SK-N-SH (cell line): ENCODE results near the gene RBM34.

ENCODE experiments used
- CHD2 ChIP-seq: fragments of 150-350 bp; IDR thresholded peaks from 2 replicates; pipeline ENCODE4 v1.6.1; 2018; ENCODE audit warnings: low read length; ENCODE audit not compliant: partially characterized antibody
- POLR2AphosphoS5 ChIP-seq: IDR thresholded peaks from 2 replicates; pipeline ENCODE4 v1.6.1; 2012; ENCODE audit warnings: low read depth, low read length

DNA sequence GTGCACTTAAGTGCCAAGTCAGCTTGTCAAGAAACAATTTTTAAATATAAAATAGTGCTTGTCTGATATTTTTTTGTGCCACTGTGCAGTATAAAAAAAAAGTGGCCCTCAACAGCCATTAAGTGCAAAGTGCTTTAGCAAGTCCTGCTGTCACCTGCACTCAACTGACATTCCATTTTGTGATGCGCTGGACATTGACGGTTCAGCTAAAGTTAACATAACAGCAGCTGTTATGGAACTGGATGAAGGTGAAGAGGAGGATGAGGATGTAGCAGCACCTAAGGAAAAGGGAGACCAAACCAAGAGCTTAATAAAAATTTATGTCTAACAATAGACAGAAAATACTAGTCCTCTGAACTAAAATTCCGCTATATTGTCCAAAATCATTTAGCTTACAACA is 7.3 kb upstream of the RBM34 start:
- TF ChIP-seq CHD2: no peak
- no peak for TF ChIP-seq POLR2AphosphoS5
